OCI-M2 (cell line): ENCODE data around the gene CPNE7.

Experiments
- DNase-seq: peaks from one replicate; lab custom pipeline; 2025; ENCODE audit not compliant: unreplicated experiment; lab: John Stamatoyannopoulos, UW

CPNE7 gene

DNA sequence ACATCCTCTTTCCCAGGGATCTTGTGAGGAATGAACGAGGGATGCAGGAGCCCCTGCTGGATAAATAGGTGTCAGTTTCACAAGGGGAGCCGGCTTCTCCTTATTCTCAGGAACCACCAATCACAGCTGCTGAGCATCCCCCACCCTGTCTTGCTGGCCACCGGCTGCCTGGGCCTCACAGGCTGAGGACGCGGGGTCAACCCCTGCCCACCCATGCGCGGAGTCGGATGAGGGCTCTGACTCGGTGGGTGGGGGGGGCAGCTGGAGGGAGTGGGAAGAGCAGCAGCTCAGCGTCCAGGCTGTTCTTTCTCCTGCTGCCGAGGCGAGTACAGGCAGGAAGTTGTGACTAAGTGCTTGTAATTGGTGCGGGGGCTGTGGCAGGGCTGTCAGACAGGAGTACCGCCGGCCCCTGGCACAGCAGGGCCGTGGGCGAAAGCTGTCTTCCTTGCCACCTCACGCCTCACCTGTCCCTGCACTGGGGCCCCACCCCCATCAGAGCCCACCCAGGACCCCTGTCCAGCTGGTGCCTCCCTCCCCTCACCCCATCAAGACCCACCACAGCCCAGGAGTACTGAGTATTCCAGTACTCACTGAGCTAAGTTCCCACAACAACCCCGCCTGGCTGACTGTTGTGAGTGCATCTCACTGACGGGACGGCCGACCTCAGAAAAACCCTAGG lies 26.9 kb downstream of the CPNE7 start:
- DNase-seq, result no peak

DNA sequence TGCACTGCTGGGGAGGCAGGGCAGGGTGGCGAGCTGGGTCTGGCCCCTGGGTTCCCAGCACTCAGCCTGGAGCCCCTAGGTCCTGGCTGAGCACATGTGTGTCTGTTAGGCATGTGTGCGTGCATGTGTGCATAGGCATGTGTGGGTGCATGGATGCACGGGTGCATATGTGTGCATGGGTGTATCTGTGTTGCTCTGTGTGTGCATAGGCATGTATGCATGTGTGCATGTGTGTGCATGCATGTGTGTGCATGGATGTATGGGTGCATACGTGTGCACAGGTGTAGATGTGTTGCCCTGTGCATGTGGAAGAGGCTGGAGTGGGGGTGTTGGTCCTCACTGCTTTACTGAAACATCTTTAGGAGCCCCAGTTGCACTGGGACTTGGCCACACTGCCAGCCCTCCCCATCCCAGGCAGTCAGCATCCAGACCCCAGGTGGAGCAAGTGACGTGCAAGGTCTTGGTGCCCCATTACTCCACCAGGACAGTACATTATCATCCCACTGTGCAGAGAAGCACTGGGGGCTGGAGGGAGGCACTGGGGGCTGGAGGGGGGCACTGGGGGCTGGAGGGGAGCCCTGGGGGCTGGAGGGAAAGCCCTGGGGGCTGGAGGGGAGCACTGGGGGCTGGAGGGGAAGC lies 27.5 kb downstream of the CPNE7 start:
- no peak for DNase-seq

DNA sequence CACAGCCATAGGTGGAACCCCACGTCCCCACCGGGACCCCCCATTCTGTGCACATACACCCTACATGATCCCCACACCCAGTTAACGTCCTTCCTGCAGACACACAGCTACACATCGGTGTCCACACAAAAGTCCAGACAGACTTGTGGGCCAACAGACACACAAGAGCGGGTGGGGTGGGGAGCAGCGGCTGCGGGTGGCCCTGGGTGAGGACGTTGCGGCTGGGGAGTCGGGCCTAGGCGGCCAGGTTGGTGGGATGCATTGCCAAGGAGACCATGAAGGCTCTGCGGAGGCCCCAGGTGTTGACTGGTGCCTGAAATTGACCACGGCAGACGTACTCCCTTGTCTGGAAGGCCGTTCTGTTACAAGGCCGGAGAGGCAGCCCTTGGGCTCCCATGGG lies 29.2 kb downstream of the CPNE7 start:
- DNase-seq, result no peak

DNA sequence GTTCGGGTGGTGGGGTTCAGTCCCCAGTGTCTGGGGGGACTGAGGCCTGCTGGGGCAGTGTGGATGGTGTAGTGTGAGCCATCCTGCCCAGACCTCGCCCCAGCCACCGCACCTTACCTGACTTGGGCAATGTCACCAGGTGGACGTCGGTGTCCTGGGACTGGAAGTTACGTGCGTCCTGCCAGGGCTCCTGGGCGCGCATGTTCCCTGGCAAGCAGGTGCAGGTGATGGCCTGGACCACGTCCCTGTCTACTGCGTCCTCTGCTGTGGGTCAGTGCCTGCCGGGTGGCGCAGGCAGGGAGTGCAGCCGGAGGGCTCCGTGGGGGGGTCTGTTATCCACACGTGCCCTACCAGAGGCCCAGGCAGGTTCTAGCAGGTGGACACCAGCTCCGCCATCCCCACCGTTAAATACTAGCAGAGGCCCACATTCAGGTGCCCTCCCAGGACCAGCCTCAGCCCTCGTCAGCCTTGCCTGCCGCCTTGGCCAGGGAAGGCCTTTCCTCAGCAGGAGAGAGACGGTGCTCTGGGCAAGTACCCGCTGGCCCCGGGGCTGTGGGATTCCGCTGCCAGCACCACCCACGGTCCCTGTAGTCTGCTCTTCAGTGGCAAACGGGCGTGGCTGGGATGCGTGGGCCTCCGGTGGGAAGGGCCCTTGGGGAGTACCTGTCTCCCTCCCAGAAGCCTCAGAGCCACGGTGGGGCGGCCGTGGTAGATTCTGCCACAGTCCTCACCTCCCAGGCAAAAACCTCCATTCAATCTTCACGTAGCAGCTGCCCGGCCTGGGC lies 29.8 kb downstream of the CPNE7 start:
- no peak for DNase-seq

DNA sequence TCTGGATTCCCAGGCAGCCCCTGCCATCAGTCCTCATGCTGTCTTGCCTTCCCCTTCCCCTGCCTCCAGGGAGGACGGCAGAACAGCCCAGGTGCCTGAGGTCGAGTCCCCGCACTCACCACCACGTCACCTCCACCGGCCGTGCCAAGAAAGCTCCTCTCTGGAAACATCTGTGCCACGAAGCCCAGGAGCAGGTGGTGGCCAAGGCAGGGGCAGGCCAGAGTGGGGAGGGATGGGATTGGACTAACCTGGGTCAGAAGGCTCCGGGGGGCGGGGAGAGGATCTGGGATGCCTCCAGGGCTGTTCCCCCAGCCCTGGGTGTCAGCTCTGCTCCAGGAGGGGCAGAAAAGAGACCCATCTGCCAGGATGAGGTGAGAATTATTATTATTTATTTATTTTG lies 30.4 kb downstream of the CPNE7 start:
- DNase-seq, result no peak

DNA sequence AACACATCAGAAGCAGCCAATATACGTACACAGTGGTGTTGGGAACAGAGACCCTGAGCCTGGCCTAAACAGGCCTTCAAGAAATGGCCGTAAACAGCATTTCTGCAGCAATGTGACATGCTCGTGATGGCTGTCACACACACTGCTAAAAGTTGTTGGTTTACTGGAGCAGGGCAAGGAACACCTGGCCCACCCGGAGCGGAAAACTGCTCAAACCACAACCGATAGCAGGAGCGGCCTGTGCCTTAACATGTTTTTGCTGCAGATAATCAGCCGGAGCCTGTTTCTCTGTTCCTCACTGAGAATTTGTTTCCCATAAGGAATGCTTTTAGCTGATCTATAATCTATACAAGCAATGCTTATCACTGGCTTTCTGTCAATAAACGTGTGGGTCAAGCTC lies 31.9 kb downstream of the CPNE7 start:
- no peak for DNase-seq

DNA sequence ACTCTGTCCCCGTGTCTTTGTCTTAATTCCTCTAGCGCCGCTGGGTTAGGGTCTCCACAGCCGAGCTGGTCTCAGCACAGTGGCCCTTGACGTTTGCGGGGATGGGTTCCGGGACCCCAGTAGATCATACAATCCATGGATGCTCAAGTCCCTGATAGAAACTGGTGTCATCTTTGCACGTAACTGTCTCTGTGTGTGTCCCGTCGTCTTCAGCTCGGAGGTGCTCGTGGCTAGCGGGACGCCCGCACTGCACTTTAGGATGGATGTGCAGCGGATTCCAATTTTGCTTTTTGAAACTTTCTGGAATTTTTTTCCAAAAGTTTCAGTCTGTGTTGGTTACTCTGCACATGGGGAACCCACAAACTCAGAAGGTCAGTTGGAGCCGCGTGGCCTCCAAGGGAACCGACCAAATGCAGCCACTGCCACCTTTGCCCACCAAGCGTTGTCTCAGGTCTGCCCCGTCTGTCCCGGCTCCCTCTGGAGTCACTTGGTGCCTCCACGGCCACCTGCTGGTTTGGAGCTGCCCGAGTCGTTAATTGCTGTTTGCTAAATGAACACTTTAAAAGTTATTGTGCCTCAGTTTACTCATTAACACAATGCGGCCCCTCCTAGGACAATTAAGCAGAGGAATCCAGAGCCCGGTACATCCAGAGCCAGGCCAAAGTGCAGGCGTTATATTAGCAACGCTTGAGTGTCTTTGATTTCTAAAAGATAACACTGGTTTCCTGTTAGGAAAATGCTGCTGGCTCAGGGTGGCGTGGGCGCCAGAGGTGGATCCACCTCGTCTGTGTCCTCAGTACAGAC lies 32.6 kb downstream of the CPNE7 start:
- DNase-seq, result no peak

DNA sequence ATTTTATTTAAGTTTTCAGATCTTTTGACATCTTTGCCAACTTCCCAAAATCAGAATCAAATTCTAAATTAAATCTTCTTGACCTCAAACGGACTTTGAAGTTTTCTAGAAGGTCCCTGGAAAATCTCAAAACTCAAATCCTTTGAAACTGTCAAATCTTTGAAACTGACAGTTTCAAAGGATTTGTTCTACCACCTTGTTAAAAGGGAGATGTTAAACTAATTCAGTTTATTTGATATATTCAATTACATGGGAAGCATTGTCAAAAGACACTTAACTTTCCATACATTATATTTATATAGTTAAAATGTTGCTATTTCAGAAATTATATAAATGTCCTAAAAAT lies 34.5 kb downstream of the CPNE7 start:
- no peak for DNase-seq

DNA sequence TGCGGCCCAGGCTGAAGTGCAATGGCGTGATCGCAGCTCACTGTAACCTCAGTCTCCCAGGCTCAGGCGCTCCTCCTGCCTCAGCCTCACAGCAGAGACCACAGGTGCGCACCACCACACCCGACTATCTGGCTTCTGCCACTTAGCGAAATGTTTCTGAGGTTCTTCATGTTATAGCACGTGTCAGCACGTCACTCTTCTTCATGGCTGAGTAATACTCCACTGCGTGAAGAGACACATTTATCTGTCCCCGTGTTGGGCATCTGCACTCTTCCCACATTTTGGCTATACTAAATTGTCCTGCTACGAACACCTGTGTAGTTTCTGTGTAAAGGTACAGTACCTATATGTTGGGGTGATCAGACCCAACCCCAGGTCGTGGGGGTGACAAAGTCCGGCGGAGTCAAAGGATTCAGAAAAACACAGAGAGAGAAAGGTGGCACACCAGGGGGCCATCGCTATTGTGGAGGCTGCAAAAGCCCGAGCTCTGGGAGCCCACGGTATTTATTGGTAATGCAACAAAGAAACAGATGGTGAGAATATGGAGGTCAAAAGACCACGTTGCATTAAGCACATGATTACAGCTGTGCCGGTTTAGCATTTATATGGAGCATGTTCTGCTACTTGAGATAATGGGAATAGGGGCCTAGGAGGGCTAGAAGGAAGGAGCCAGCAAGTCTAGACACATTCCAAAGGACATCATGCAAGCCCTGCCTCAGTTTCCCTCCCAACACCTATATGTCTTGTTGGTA lies 37.0 kb downstream of the CPNE7 start:
- no peak for DNase-seq

DNA sequence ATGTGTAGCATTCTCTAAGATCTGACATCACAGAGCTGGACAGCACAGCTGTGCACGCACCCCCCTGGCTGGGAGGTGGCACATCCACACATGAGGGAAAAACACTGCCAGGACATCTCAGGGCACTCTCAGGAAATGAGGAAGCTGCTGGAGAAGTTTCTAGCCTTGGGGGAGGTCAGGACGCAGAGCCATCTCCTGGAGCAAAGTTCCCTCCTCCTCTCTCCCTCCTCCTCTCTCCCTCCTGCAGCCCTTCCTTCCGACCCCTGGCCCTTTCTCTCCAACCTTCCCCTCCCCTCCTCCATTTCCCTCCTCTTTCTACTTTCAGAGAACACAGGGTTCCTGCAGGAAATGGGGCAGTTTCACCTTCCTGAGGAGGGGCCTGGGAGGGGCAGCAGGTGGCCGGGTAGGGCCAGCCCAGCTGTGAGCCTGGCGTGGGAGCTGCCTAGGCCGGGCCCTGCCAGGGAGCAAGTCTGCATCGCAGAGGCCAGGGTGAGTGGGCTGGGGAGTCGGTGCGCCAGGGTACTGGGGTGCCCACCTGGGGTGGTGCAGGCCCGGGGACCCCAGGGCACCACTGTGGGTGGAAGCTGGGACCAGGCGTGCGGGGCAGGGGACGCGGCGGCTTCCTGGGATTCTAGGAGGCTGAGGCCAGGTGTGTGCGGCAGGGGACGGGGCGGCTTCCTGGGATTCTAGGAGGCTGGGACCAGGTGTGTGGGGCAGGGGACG lies 37.8 kb downstream of the CPNE7 start, which contains the start of gene DPEP1:
TSS of gene DPEP1 (plus strand) at position 412 of the 723 bp plus-strand sequence. CDS start 16,769 bp downstream, outside the sequence.
- no peak for DNase-seq

DNA sequence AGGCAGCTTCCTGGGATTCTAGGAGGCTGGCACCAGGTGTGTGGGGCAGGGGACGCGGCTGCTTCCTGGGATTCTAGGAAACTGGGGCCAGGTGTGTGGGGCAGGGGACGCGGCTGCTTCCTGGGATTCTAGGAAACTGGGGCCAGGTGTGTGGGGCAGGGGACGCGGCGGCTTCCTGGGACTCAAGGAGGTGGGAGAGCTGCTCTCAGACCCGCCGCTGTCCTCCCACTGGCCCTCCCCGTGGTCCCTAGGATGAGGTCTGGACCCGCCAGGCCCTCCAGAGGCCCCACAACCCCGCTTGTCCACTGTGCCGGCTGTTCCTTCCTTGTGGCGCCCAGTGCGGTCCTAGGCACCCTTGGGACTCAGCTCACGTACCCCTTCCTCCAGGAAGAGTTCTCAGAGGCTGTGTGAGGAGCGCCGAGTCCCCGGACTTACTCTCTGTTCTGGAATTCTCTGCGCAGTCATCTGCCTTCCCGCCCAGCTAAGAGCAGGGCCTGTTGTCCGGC lies 38.4 kb downstream of the CPNE7 start:
- DNase-seq, result no peak

DNA sequence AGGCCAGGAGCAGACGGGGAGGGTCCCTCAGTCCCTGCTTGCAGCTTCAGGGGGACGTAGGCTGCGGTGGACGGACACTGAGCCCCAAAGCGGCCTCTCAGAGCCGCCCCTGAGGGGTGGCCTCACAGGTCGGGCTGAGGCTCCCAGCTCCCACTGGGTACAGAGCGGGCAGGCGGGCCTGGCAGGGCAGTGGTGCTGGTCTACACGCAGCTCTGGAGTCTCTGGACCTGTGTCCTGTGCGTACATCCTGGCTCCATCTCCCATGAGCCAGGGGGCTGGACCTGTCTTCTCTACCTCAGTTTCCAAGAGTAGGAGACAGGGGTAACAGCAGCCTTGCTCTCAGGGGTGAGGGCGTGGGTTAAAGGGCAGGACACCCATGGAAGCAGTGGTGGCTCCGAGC lies 39.6 kb downstream of the CPNE7 start:
- DNase-seq, result no peak

DNA sequence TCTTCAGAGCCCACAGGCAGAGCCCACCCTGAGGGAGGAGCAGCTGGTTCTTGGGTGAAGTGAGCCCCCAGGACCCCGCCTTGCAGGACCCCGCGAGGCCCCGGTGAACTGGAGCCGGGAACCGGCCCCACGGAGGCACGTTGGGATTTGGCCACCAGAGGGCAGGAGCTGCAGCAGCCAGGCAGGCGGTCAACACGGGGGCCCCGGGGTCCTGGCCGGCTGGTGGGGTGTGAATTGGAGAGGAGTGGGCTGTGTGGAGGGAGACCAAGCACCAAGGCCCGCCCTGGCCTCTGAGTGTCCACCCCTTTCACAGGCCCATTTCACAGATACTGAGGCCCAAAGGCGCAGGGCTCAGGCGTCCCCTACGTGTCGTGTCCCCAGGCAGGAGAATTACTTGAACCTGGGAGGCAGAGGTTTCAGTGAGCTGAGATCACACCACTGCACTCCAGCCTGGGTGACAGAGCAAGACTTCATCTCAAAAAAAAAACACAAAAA lies 40.1 kb downstream of the CPNE7 start:
- DNase-seq, result no peak

DNA sequence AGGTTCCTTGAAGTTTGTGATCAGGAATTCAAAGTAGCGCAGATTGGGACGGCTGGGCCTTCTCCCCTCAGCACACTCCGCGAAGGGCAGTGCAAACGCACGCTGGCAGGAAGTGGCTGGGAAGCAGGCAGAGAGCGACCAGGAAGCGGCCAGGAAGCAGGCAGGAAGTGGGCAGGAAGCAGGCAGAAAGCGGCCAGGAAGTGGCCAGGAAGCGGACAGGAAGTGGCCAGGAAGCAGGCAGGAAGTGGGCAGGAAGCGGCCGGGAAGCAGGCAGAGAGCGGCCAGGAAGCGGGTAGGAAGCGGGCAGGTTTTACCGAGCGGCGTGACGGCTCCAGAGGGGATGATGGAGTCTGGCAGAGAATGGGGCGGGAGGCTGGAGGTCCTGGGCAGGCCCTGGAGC lies 41.1 kb downstream of the CPNE7 start:
- no peak for DNase-seq

DNA sequence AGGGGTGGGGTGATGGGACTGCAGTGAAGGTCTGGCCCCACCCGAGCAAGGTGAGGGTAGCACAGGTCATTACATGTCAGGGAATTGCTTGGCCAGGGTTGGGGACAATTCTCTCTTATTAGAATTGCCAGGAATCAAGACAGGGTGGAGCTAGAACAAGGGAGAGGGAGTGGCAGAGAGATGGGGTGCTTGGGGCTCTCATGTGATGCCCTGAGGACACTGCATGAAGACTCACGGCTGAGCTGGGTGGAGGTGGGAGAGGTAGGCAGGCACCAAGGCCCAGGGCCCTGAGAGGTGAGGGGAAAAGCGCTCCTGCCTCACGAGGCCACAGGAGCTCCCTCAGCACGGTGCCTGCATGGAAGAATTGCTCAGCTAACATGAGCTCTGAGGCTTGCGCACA lies 41.5 kb downstream of the CPNE7 start:
- DNase-seq, result no peak

DNA sequence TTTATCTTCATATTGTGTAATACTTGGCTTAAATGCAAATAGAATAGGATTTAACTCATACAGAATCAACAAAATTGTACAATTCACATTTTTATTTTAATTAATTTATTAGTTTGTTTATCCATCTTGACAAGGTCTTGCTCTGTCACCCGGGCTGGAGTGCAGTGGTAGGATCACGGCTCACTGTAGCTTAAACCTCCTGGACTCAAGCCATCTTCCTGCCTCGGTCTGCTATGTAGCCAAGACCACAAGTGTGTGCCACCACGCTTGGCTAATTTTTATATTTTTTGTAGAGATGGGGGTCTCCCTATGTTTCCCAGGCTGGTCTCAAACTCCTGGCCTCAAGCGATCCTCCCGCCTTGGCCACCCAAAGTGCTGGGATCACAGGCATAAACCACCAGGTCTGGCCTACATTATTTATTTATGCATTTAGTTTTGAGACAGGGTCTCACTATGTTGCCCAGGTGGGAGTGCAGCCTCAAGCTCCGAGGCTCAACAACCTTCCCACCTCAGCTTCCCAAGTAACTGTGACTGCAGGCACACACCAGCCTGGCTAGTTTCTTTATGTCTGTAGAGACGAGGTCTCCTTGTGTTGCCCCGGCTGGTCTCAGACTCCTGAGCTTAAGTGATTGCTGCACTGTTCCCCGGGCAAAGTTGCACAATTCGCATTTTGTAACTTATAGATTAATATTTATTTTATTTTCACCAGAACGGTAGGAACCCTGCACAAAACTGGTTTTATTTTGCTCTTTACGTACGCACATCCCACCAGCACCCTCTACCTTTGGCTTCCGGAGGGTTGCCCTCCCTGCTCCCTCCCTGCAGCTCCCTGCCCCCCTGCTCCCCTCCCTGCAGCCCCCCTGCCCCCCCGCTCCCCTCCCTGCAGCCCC lies 42.8 kb downstream of the CPNE7 start:
- no peak for DNase-seq

DNA sequence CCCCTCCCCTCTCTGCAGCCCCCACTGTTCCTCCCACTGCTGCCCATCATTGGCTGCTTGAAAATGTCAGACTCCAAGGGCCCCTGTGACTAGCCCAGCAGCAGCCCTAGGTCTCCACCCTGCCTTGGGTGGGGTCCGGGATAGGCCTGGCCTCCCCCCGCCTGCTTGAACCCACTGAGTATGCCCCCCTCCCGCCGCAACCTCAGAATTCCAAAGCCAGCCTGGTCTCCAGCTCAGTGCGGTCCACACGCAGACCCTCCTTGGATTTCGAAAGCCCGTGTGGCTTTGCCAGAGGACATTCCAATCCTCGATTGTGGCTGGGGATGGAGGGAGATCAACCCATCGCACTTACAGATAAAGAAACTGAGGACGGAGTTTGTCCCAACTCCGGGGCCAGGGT lies 44.3 kb downstream of the CPNE7 start:
- DNase-seq, result no peak

DNA sequence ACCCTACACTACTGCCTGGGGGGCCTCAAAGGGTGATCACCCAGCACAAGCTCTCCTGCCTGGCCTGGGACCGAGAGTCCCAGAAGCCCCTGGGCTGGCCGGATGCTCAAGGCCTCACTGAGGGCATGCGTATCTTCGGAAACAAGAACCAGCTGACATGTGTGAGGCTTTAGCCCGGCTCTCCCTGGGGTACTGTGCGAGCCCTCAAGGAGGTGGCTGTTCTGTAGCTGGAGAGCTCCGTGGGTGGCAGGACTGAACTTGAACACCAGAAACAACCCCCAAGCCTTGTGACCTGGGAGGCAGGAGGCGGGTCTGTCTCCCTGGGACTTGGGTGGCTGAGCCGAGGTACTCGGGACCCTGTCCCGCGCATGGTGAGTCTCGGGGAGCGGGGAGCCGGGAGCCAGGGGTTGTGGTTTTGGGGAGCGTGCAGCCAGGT lies 44.9 kb downstream of the CPNE7 start:
- DNase-seq, result no peak
